ENCODE measurements around the gene PPIP5K1. TPM values are rescaled to one million over a fixed set of nuclear protein-coding genes. Genes with fewer than 3 reads are reported as not detected.

The PPIP5K1 gene
- total RNA-seq, 1 donor from 2014 or later: 37.9 TPM

GRCh38 chr15:43492673-43493601 lies 97.1 kb downstream of the PPIP5K1 start, which contains the start of gene TP53BP1:
Gene TP53BP1 (minus strand): TSS chr15:43493156. CDS start chr15:43493043, 113 bp downstream.
- H3K36me3 Mint-ChIP-seq (ENCODE audit: low read depth): peaks cover 13% of the 10 kb centered on the region
- peak within 1 kb of the TSS; percentile 99 for H3K27ac Mint-ChIP-seq (ENCODE audit: unreplicated experiment)
- H3K9me3 Mint-ChIP-seq: no peaks in the 10 kb centered on the region
- peaks cover 35% of the 10 kb centered on the region for H3K4me1 Mint-ChIP-seq
- H3K27me3 Mint-ChIP-seq (ENCODE audit: low read depth): no peaks in the 10 kb centered on the region
- peak; percentile 92 for DNase-seq (ENCODE audit: low read depth, low spot score)
- H3K4me3 Mint-ChIP-seq: peak within 1 kb of the TSS; percentile 99
- TF ChIP-seq CTCF (conservative IDR thresholded peaks at IDR 0.05): no peak

GRCh38 chr15:43492266-43492665 lies 97.7 kb downstream of the PPIP5K1 start:
- H3K4me1 Mint-ChIP-seq: peaks cover 35% of the 10 kb centered on the region
- H3K36me3 Mint-ChIP-seq (ENCODE audit: low read depth): peaks cover 16% of the 10 kb centered on the region
- peak overlapping the region; percentile 99 for H3K4me3 Mint-ChIP-seq
- no peaks in the 10 kb centered on the region for H3K27me3 Mint-ChIP-seq (ENCODE audit: low read depth)
- no peak for TF ChIP-seq CTCF (conservative IDR thresholded peaks at IDR 0.05)
- no peak for DNase-seq (ENCODE audit: low read depth, low spot score)
- no peaks in the 10 kb centered on the region for H3K9me3 Mint-ChIP-seq
- no peak overlapping the region for H3K27ac Mint-ChIP-seq (ENCODE audit: unreplicated experiment)

GRCh38 chr15:43489191-43489590 lies 100.8 kb downstream of the PPIP5K1 start:
- Mint-ChIP-seq H3K27me3 (ENCODE audit: low read depth) (no peaks in the 10 kb centered on the region), H3K4me3 (peak overlapping the region; percentile 70), H3K27ac (ENCODE audit: unreplicated experiment) (no peak overlapping the region), H3K9me3 (no peaks in the 10 kb centered on the region), H3K36me3 (ENCODE audit: low read depth) (peaks cover 19% of the 10 kb centered on the region), H3K4me1 (peaks cover 31% of the 10 kb centered on the region)
- no peak for DNase-seq (ENCODE audit: low read depth, low spot score)
- no peak for TF ChIP-seq CTCF (conservative IDR thresholded peaks at IDR 0.05)

GRCh38 chr15:43488790-43489189 lies 101.2 kb downstream of the PPIP5K1 start:
- Mint-ChIP-seq H3K4me1 (peaks cover 27% of the 10 kb centered on the region), H3K27me3 (ENCODE audit: low read depth) (no peaks in the 10 kb centered on the region), H3K4me3 (no peak overlapping the region), H3K9me3 (no peaks in the 10 kb centered on the region), H3K27ac (ENCODE audit: unreplicated experiment) (no peak overlapping the region), H3K36me3 (ENCODE audit: low read depth) (peaks cover 22% of the 10 kb centered on the region)
- no peak for DNase-seq (ENCODE audit: low read depth, low spot score)
- TF ChIP-seq CTCF (conservative IDR thresholded peaks at IDR 0.05): no peak

- Mint-ChIP-seq H3K27me3 (ENCODE audit: low read depth) (no peaks in the 10 kb centered on the region), H3K27ac (ENCODE audit: unreplicated experiment) (no peak overlapping the region), H3K36me3 (ENCODE audit: low read depth) (peaks cover 18% of the 10 kb centered on the region), H3K9me3 (no peaks in the 10 kb centered on the region), H3K4me3 (no peak overlapping the region), H3K4me1 (peaks cover 16% of the 10 kb centered on the region)
- TF ChIP-seq CTCF (conservative IDR thresholded peaks at IDR 0.05): no peak
- DNase-seq (ENCODE audit: low read depth, low spot score): no peak
These were observed 102.6 kb downstream of the PPIP5K1 start for GRCh38 chr15:43487271-43487895.
